ENCODE results near the gene RASD1.

GRCh38 chr17:17481860-17482259, 14.3 kb downstream of the RASD1 start:
- TF ChIP-seq, protein P1, sequence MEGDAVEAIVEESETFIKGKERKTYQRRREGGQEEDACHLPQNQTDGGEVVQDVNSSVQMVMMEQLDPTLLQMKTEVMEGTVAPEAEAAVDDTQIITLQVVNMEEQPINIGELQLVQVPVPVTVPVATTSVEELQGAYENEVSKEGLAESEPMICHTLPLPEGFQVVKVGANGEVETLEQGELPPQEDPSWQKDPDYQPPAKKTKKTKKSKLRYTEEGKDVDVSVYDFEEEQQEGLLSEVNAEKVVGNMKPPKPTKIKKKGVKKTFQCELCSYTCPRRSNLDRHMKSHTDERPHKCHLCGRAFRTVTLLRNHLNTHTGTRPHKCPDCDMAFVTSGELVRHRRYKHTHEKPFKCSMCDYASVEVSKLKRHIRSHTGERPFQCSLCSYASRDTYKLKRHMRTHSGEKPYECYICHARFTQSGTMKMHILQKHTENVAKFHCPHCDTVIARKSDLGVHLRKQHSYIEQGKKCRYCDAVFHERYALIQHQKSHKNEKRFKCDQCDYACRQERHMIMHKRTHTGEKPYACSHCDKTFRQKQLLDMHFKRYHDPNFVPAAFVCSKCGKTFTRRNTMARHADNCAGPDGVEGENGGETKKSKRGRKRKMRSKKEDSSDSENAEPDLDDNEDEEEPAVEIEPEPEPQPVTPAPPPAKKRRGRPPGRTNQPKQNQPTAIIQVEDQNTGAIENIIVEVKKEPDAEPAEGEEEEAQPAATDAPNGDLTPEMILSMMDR (IDR thresholded peaks at IDR 0.05; ENCODE audit: insufficient read depth, low read length) = no peak
- no peak for TF ChIP-seq POLR2AphosphoS5 (IDR thresholded peaks at IDR 0.05; ENCODE audit: low read depth)
- TF ChIP-seq, protein P2, sequence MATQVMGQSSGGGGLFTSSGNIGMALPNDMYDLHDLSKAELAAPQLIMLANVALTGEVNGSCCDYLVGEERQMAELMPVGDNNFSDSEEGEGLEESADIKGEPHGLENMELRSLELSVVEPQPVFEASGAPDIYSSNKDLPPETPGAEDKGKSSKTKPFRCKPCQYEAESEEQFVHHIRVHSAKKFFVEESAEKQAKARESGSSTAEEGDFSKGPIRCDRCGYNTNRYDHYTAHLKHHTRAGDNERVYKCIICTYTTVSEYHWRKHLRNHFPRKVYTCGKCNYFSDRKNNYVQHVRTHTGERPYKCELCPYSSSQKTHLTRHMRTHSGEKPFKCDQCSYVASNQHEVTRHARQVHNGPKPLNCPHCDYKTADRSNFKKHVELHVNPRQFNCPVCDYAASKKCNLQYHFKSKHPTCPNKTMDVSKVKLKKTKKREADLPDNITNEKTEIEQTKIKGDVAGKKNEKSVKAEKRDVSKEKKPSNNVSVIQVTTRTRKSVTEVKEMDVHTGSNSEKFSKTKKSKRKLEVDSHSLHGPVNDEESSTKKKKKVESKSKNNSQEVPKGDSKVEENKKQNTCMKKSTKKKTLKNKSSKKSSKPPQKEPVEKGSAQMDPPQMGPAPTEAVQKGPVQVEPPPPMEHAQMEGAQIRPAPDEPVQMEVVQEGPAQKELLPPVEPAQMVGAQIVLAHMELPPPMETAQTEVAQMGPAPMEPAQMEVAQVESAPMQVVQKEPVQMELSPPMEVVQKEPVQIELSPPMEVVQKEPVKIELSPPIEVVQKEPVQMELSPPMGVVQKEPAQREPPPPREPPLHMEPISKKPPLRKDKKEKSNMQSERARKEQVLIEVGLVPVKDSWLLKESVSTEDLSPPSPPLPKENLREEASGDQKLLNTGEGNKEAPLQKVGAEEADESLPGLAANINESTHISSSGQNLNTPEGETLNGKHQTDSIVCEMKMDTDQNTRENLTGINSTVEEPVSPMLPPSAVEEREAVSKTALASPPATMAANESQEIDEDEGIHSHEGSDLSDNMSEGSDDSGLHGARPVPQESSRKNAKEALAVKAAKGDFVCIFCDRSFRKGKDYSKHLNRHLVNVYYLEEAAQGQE (IDR thresholded peaks at IDR 0.05; ENCODE audit: insufficient replicate concordance, low read depth) = no peak
- TF ChIP-seq SPI1 (IDR thresholded peaks at IDR 0.05; ENCODE audit: borderline replicate concordance, low read depth) = no peak
- no peak for TF ChIP-seq GABPA (IDR thresholded peaks at IDR 0.05; ENCODE audit: low read depth)

All from HL-60 (cell line).